HTR-8/SVneo (cell line): ENCODE data around the gene ELMO1.

Experiments
- DNase-seq: peaks from one replicate; pipeline ENCODE4 v3.0.0; 2011; ENCODE audit warnings: low spot score, mixed read lengths; ENCODE audit not compliant: insufficient read length
- FAIRE-seq: peaks from 2 replicates; lab custom pipeline; 2011; peaks lifted over from hg19 to GRCh38; lab: Jason Lieb, UNC

The ELMO1 gene

GRCh38 chr7:37285706-37286453, 162.8 kb downstream of the ELMO1 start:
- DNase-seq, result no peak
- no peak for FAIRE-seq

- no peak for FAIRE-seq
- peak; percentile 3 for DNase-seq
Observed at GRCh38 chr7:37284805-37285231, 163.8 kb downstream of the ELMO1 start.

- FAIRE-seq (no peak), DNase-seq (no peak)
Observed at GRCh38 chr7:37284285-37284684, 164.4 kb downstream of the ELMO1 start.

GRCh38 chr7:37283716-37284115, 164.9 kb downstream of the ELMO1 start:
- DNase-seq, result no peak
- no peak for FAIRE-seq

- DNase-seq, result no peak
- FAIRE-seq, result no peak
Observed at GRCh38 chr7:37282927-37283326, 165.7 kb downstream of the ELMO1 start.

GRCh38 chr7:37282093-37282444, 166.6 kb downstream of the ELMO1 start:
- FAIRE-seq, result no peak
- no peak for DNase-seq

- DNase-seq, result no peak
- FAIRE-seq, result no peak
Observed at GRCh38 chr7:37281368-37282092, 167.1 kb downstream of the ELMO1 start.

GRCh38 chr7:37277513-37277912, 171.2 kb downstream of the ELMO1 start:
- no peak for DNase-seq

GRCh38 chr7:37275078-37275710, 173.5 kb downstream of the ELMO1 start:
- FAIRE-seq, result no peak

More at GRCh38 chr7:37277513-37277912, 171.2 kb downstream of the ELMO1 start:
- no peak for FAIRE-seq

GRCh38 chr7:37273891-37274290, 174.8 kb downstream of the ELMO1 start:
- no peak for FAIRE-seq
- DNase-seq, result no peak

More at GRCh38 chr7:37275078-37275710, 173.5 kb downstream of the ELMO1 start:
- DNase-seq, result no peak

GRCh38 chr7:37269711-37270508, 178.8 kb downstream of the ELMO1 start:
- DNase-seq (no peak), FAIRE-seq (no peak)

- DNase-seq (no peak), FAIRE-seq (no peak)
Observed at GRCh38 chr7:37267251-37267650, 181.4 kb downstream of the ELMO1 start.

GRCh38 chr7:37265876-37266275, 182.8 kb downstream of the ELMO1 start:
- FAIRE-seq (no peak), DNase-seq (no peak)

GRCh38 chr7:37265006-37265405, 183.7 kb downstream of the ELMO1 start:
- DNase-seq (no peak), FAIRE-seq (no peak)

GRCh38 chr7:37262181-37262580, 186.5 kb downstream of the ELMO1 start:
- FAIRE-seq (no peak), DNase-seq (no peak)

- FAIRE-seq (no peak), DNase-seq (no peak)
Observed at GRCh38 chr7:37259319-37259821, 189.3 kb downstream of the ELMO1 start.

- no peak for FAIRE-seq
- no peak for DNase-seq
Observed at GRCh38 chr7:37256631-37257030, 192.0 kb downstream of the ELMO1 start.

GRCh38 chr7:37255327-37255944, 193.2 kb downstream of the ELMO1 start:
- DNase-seq, result no peak
- FAIRE-seq, result no peak

GRCh38 chr7:37251222-37251621, 197.4 kb downstream of the ELMO1 start:
- no peak for DNase-seq
- FAIRE-seq, result no peak

- FAIRE-seq (no peak), DNase-seq (no peak)
Observed at GRCh38 chr7:37249240-37249639, 199.4 kb downstream of the ELMO1 start.
